ENCODE data around the gene PCK1. TPM values are rescaled to one million over a fixed set of nuclear protein-coding genes. Genes with fewer than 3 reads are reported as not detected.

PCK1 gene
- polyA plus RNA-seq, 3 donors = not detected

- H3K27ac Mint-ChIP-seq = no peak overlapping the region
- Histone ChIP-seq H3K4me3 (replicated peaks in 1 of 3; ENCODE audit: low read depth in 2 of 3, low read length in 3 of 3) (no peak overlapping the region), H3K4me1 (ENCODE audit: control insufficient read depth in 1 of 2, insufficient read depth in 2 of 2, low read length in 2 of 2) (no peaks in the 10 kb centered on the region), H3K9me3 (replicated peaks in 1 of 2; ENCODE audit: control insufficient read depth in 1 of 2, insufficient read depth in 1 of 2, low read length in 2 of 2) (no peaks in the 10 kb centered on the region), H3K27ac (ENCODE audit: low read depth in 1 of 2, low read length in 2 of 2) (no peak overlapping the region), H3K79me2 (ENCODE audit: insufficient read depth, low read length) (no peaks in the 10 kb centered on the region), H4K20me1 (ENCODE audit: insufficient read depth, low read length) (no peaks in the 10 kb centered on the region), H3K36me3 (replicated peaks in 1 of 2; ENCODE audit: control insufficient read depth in 1 of 2, insufficient read depth in 2 of 2, low read length in 2 of 2) (no peaks in the 10 kb centered on the region), H3K27me3 (ENCODE audit: control insufficient read depth in 2 of 2, insufficient read depth in 2 of 2, low read length in 2 of 2) (peaks cover 5 to 24% of the 10 kb centered on the region in 2 donors), H2AFZ (ENCODE audit: insufficient read depth, low read depth, low read length, poor library complexity, severe bottlenecking) (no peak overlapping the region), H3K9ac (ENCODE audit: insufficient read depth, low read length, poor library complexity, severe bottlenecking) (no peak overlapping the region), H3K4me2 (replicated peaks; ENCODE audit: extremely low read depth, low read length, poor library complexity, severe bottlenecking) (no peak overlapping the region)
- TF ChIP-seq CTCF (IDR thresholded peaks at IDR 0.05) = no peak
- no peak for DNase-seq
- H3K27me3 Mint-ChIP-seq (ENCODE audit: low read depth in 3 of 3) = peaks cover 25 to 34% (median 25%) of the 10 kb centered on the region in 3 donors
- no peak overlapping the region for H3K4me3 Mint-ChIP-seq
- no peaks in the 10 kb centered on the region for H3K4me1 Mint-ChIP-seq
- intact Hi-C loops (cut with micrococcal nuclease) = no loop called here
- no peaks in the 10 kb centered on the region for H3K9me3 Mint-ChIP-seq
- no peaks in the 10 kb centered on the region for H3K36me3 Mint-ChIP-seq
- WGBS (ENCODE audit: insufficient coverage) = 81% methylated on average over 8 of the region's 12 CpGs
Measured at GRCh38 chr20:57573242-57573641, 12.3 kb downstream of the PCK1 start.

- H4K20me1 ChIP-seq (ENCODE audit: insufficient read depth, low read length) = no peaks in the 10 kb centered on the region
- no peaks in the 10 kb centered on the region for H3K4me1 ChIP-seq (ENCODE audit: control insufficient read depth in 1 of 2, insufficient read depth in 2 of 2, low read length in 2 of 2)
- no peak overlapping the region for H3K27ac ChIP-seq (ENCODE audit: low read depth in 1 of 2, low read length in 2 of 2)
- Mint-ChIP-seq H3K9me3 (no peaks in the 10 kb centered on the region), H3K4me3 (no peak overlapping the region), H3K27ac (no peak overlapping the region), H3K4me1 (no peaks in the 10 kb centered on the region), H3K27me3 (ENCODE audit: low read depth in 3 of 3) (peaks cover 26 to 37% (median 32%) of the 10 kb centered on the region in 3 donors), H3K36me3 (no peaks in the 10 kb centered on the region)
- 86% methylated on average over 2 of the region's 5 CpGs for WGBS (ENCODE audit: insufficient coverage)
- H2AFZ ChIP-seq (ENCODE audit: insufficient read depth, low read depth, low read length, poor library complexity, severe bottlenecking) = no peak overlapping the region
- no peaks in the 10 kb centered on the region for H3K36me3 ChIP-seq (replicated peaks in 1 of 2; ENCODE audit: control insufficient read depth in 1 of 2, insufficient read depth in 2 of 2, low read length in 2 of 2)
- intact Hi-C loops (cut with micrococcal nuclease) = no loop called here
- H3K4me2 ChIP-seq (replicated peaks; ENCODE audit: extremely low read depth, low read length, poor library complexity, severe bottlenecking) = no peak overlapping the region
- no peaks in the 10 kb centered on the region for H3K79me2 ChIP-seq (ENCODE audit: insufficient read depth, low read length)
- no peak for DNase-seq
- no peak overlapping the region for H3K4me3 ChIP-seq (replicated peaks in 1 of 3; ENCODE audit: low read depth in 2 of 3, low read length in 3 of 3)
- no peak overlapping the region for H3K9ac ChIP-seq (ENCODE audit: insufficient read depth, low read length, poor library complexity, severe bottlenecking)
- TF ChIP-seq CTCF (IDR thresholded peaks at IDR 0.05) = peak; percentile 16
- no peaks in the 10 kb centered on the region for H3K9me3 ChIP-seq (replicated peaks in 1 of 2; ENCODE audit: control insufficient read depth in 1 of 2, insufficient read depth in 1 of 2, low read length in 2 of 2)
- H3K27me3 ChIP-seq (ENCODE audit: control insufficient read depth in 2 of 2, insufficient read depth in 2 of 2, low read length in 2 of 2) = peaks cover 5 to 31% of the 10 kb centered on the region in 2 donors
Measured at GRCh38 chr20:57573894-57574293, 13.0 kb downstream of the PCK1 start.

Data from CD14-positive monocyte (primary cell).